Ovary (tissue), 3 donors: ENCODE data around the gene IDH2.

Experiments
- CTCF ChIP-seq, 3 donors: fragments of 450-650 bp in 2 of 3; fragments of 200-600 bp in 1 of 3; IDR thresholded peaks; one replicate each; pipeline versions ENCODE4 v1.5.1 to v1.8.0; 2016 to 2022; ENCODE audit warnings: antibody characterized with exemption in 3 of 3, mild to moderate bottlenecking in 1 of 3
- EP300 ChIP-seq: sonication (generic); formaldehyde crosslinking; IDR thresholded peaks from one replicate; pipeline ENCODE4 v1.6.1; 2017; ENCODE audit warnings: antibody characterized with exemption
- POLR2A ChIP-seq: fragments of 450-650 bp; IDR thresholded peaks from one replicate; pipeline ENCODE4 v1.6.1; 2017; ENCODE audit warnings: antibody characterized with exemption, mild to moderate bottlenecking, moderate library complexity
- donor health status: DM: no; HTN: no; CAD: no.

- TF ChIP-seq CTCF (IDR thresholded peaks at IDR 0.05): no peak
- no peak for TF ChIP-seq POLR2A
- TF ChIP-seq EP300: no peak
Observed at GRCh38 chr15:90042766-90043529, 59.3 kb downstream of the IDH2 start.
